K562 (cell line): ENCODE measurements around the gene SAMD8. TPM values are rescaled to one million over a fixed set of nuclear protein-coding genes. Genes with fewer than 3 reads are reported as not detected.

Experiments
- ATAC-seq: fragments of 200-7000 bp; cut with Tn5 transposase; 3 replicates; pipeline ENCODE4 v1.9.1; 2020; ENCODE audit warnings: moderate library complexity
- BruUV-seq: library from RNA; stranded (reverse); fragments of 400-500 nt; replicated peaks from 2 replicates; lab custom pipeline; 2021; lab: Mats Ljungman, UMichigan
- CTCF ChIA-PET: fragments of 300-600 bp; formaldehyde crosslinking; extraction: SDS; loops from one replicate; lab custom pipeline; 2021; ENCODE audit warnings: low intra/inter-chr PET ratio; lab: Yijun Ruan, JAX
- POLR2A ChIA-PET: fragments of 300-600, 350-650 bp; sonication (Branson Sonifier 250); formaldehyde crosslinking; extraction: SDS; loops from one replicate; lab custom pipeline; 2021; ENCODE audit warnings: antibody characterized with exemption, inconsistent platforms; lab: Yijun Ruan, JAX
- DNase-seq, 4 experiments: peaks; one replicate each; pipeline versions ENCODE4 v3.0.0 to v3.0.0-alpha.2; 2011 to 2018; ENCODE audit warnings: low spot score in 3 of 4, mixed read lengths in 3 of 4; ENCODE audit errors: extremely low read depth in 1 of 4
- FAIRE-seq: peaks from 2 replicates; lab custom pipeline; 2011; peaks lifted over from hg19 to GRCh38; lab: Jason Lieb, UNC
- H2AFZ ChIP-seq: 2 replicates; pipeline ENCODE4 v1.6.0; 2011; ENCODE audit warnings: low read depth, low read length, control low read depth, inconsistent platforms
- H3K27ac ChIP-seq: fragments of 200-600 bp; 3 replicates; pipeline ENCODE4 v1.8.0; 2011; ENCODE audit warnings: low read depth, mild to moderate bottlenecking, control low read depth, inconsistent platforms, low read length, moderate library complexity, mixed read lengths; ENCODE audit errors: extremely low read depth
- H3K27me3 ChIP-seq, 2 experiments: fragments of 300-600 bp in 1 of 2; 2 replicates in 1 of 2; 3 replicates in 1 of 2; pipeline versions ENCODE4 v1.6.0 to v1.8.0; 2011; ENCODE audit warnings: inconsistent platforms in 2 of 2, low read length in 2 of 2, mild to moderate bottlenecking in 1 of 2, mixed read lengths in 1 of 2, moderate library complexity in 1 of 2; ENCODE audit not compliant: control insufficient read depth in 2 of 2, insufficient read depth in 2 of 2
- H3K36me3 ChIP-seq: fragments of 300-600 bp; 3 replicates; pipeline ENCODE4 v1.8.0; 2011; ENCODE audit warnings: mild to moderate bottlenecking, low read length, inconsistent platforms; ENCODE audit not compliant: control insufficient read depth, insufficient read depth
- H3K4me1 ChIP-seq, 2 experiments: fragments of 200-600 bp in 1 of 2; replicated peaks in 1 of 2; 2 replicates in 1 of 2; 3 replicates in 1 of 2; pipeline versions ENCODE4 v1.5.1 to v1.8.0; 2011; ENCODE audit warnings: inconsistent platforms in 2 of 2, low read length in 2 of 2, mild to moderate bottlenecking in 1 of 2, mixed read lengths in 1 of 2, moderate library complexity in 1 of 2; ENCODE audit not compliant: control insufficient read depth in 2 of 2, insufficient read depth in 2 of 2
- H3K4me2 ChIP-seq: 2 replicates; pipeline ENCODE4 v1.6.1; 2011; ENCODE audit warnings: low read length, control low read depth, inconsistent platforms, mixed read lengths; ENCODE audit not compliant: insufficient read depth
- H3K4me3 ChIP-seq: fragments of 200-600 bp; sonication (generic), shearing (Covaris generic); 2 replicates; pipeline ENCODE4 v1.5.1; 2016; ENCODE audit warnings: control low read depth, inconsistent platforms
- H3K79me2 ChIP-seq: fragments of 200-600 bp; 3 replicates; pipeline ENCODE4 v1.8.0; 2011; ENCODE audit warnings: low read length, inconsistent platforms; ENCODE audit not compliant: control insufficient read depth, insufficient read depth
- H3K9ac ChIP-seq, 2 experiments: 2 replicates each; pipeline versions ENCODE4 v1.6.0 to v1.6.1; 2011; ENCODE audit warnings: low read depth in 2 of 2, low read length in 2 of 2, control low read depth in 1 of 2, inconsistent platforms in 1 of 2, mild to moderate bottlenecking in 1 of 2, mixed read lengths in 1 of 2; ENCODE audit not compliant: insufficient read depth in 1 of 2
- H3K9me1 ChIP-seq: one replicate; pipeline ENCODE4 v1.6.0; 2011; ENCODE audit warnings: inconsistent platforms, mild to moderate bottlenecking, low read length, moderate library complexity; ENCODE audit not compliant: control insufficient read depth, insufficient read depth
- H3K9me3 ChIP-seq: replicated peaks from 2 replicates; pipeline ENCODE4 v1.5.1; 2011; ENCODE audit warnings: low read depth, low read length, inconsistent platforms; ENCODE audit not compliant: control insufficient read depth, insufficient read depth
- H4K20me1 ChIP-seq: replicated peaks from 2 replicates; pipeline ENCODE4 v1.6.1; 2011; ENCODE audit warnings: low read length, inconsistent platforms, mixed read lengths; ENCODE audit not compliant: control insufficient read depth, insufficient read depth
- AFF1 ChIP-seq, 2 experiments: fragments of 450-650 bp; IDR thresholded peaks; 2 replicates each; pipeline ENCODE4 v1.6.1; 2018; ENCODE audit warnings: mild to moderate bottlenecking in 2 of 2, low read depth in 1 of 2; ENCODE audit not compliant: partially characterized antibody in 2 of 2
- BHLHE40 ChIP-seq: IDR thresholded peaks from 2 replicates; pipeline ENCODE4 v1.6.1; 2011; ENCODE audit warnings: low read length, improper control_type of control experiment
- C11orf30 ChIP-seq: fragments of 450-650 bp; IDR thresholded peaks from 2 replicates; pipeline ENCODE4 v1.6.1; 2016; ENCODE audit warnings: low read depth, mild to moderate bottlenecking
- CREBBP ChIP-seq: IDR thresholded peaks from one replicate; pipeline ENCODE4 v1.6.1; 2012; ENCODE audit warnings: low read depth, mild to moderate bottlenecking, control low read depth, inconsistent platforms, low read length
- HBP1 ChIP-seq: fragments of 450-650 bp; formaldehyde crosslinking; IDR thresholded peaks from 2 replicates; pipeline ENCODE4 v1.4.0; 2022; ENCODE audit warnings: missing genetic modification characterization
- HDGF ChIP-seq: fragments of 450-650 bp; IDR thresholded peaks from 2 replicates; pipeline ENCODE4 v1.6.1; 2016
- MAFG ChIP-seq: fragments of 450-650 bp; conservative IDR thresholded peaks from 2 replicates; pipeline ENCODE4 v1.6.1; 2016; ENCODE audit warnings: missing genetic modification characterization, missing compliant biosample characterization
- NFE2 ChIP-seq: IDR thresholded peaks from 2 replicates; pipeline ENCODE4 v1.6.1; 2014; ENCODE audit warnings: antibody characterized with exemption, low read depth
- NONO ChIP-seq, 2 experiments: fragments of 200-400 bp in 1 of 2; fragments of 450-650 bp in 1 of 2; formaldehyde crosslinking in 1 of 2; IDR thresholded peaks; 2 replicates each; pipeline ENCODE4 v1.6.1; 2017; ENCODE audit warnings: low read depth in 2 of 2, mild to moderate bottlenecking in 2 of 2, moderate library complexity in 2 of 2, low read length in 1 of 2
- SAP30 ChIP-seq: fragments of 200-600 bp; sonication (generic); IDR thresholded peaks from 2 replicates; pipeline ENCODE4 v1.6.1; 2012; ENCODE audit warnings: borderline replicate concordance, low read depth, mild to moderate bottlenecking, moderate library complexity, low read length, control low read depth, inconsistent platforms; ENCODE audit not compliant: insufficient read depth, poor library complexity, severe bottlenecking
- ZC3H8 ChIP-seq: fragments of 450-650 bp; IDR thresholded peaks from 2 replicates; pipeline ENCODE4 v1.6.1; 2017
- ZNF143 ChIP-seq: sonication (generic); formaldehyde crosslinking; IDR thresholded peaks from 2 replicates; pipeline ENCODE4 v1.9.0; 2022; ENCODE audit warnings: mild to moderate bottlenecking, missing genetic modification reagents
- ZNF23 ChIP-seq: fragments of 250-450 bp; sonication (Bioruptor Pico); IDR thresholded peaks from 2 replicates; pipeline ENCODE4 v1.4.0; 2020; ENCODE audit warnings: mild to moderate bottlenecking
- ZNF316 ChIP-seq: fragments of 450-650 bp; IDR thresholded peaks from 2 replicates; pipeline ENCODE4 v1.6.1; 2016
- ZNF384 ChIP-seq: IDR thresholded peaks from 2 replicates; pipeline ENCODE4 v1.6.1; 2012; ENCODE audit warnings: low read depth, low read length, improper control_type of control experiment
- ZNF395 ChIP-seq: fragments of 200-800 bp; sonication (Bioruptor generic); IDR thresholded peaks from 2 replicates; pipeline ENCODE4 v1.6.1; 2017; ENCODE audit warnings: missing genetic modification characterization, missing compliant biosample characterization
- WGBS: fragments of 100-300 bp; shearing (Covaris generic); methylation state at CpG from one replicate; pipeline ENCODE4 v1.1.6; 2016; ENCODE audit warnings: low coverage, mixed read lengths; ENCODE audit not compliant: insufficient coverage; ENCODE audit errors: missing lambda C conversion rate; 5-methylcytosine and 5-hydroxymethylcytosine counted together
- in situ Hi-C: fragments of 300-500 bp; cut with MboI; formaldehyde crosslinking; loops from 4 replicates; pipeline ENCODE4 v1.15.0; 2018; ENCODE audit warnings: inconsistent platforms, mixed read lengths
- intact Hi-C: fragments of 100-400 bp; cut with micrococcal nuclease; formaldehyde crosslinking; loops from 2 replicates; pipeline ENCODE4 v1.14.2; 2022
- polyA plus RNA-seq, 8 experiments: library from polyadenylated mRNA; depleted of rRNA in 4 of 8; stranded (reverse) in 5 of 8; unstranded in 3 of 8; fragments of >200 nt; fragmentation: Nextera tagmentation in 2 of 8; fragmentation: Illumina TruSeq in 1 of 8; extraction: Ambion mirVana in 2 of 8; extraction: Trizol in 1 of 8; gene quantifications; 2 replicates each; pipeline versions ENCODE4 v1.2.1 to v1.2.3, GENCODE V29; 2011 to 2014; ENCODE audit warnings: inconsistent platforms in 1 of 8, missing spikeins in 1 of 8
- total RNA-seq, 7 experiments: library from RNA; depleted of rRNA in 6 of 7; stranded (reverse); fragments of >200 nt in 6 of 7; fragmentation: Illumina TruSeq in 2 of 7; extraction: Trizol in 2 of 7; gene quantifications; 2 replicates each; pipeline versions ENCODE4 v1.2.1 to v1.2.3, GENCODE V29; 2011 to 2021; ENCODE audit warnings: low replicate concordance in 1 of 7

Gene SAMD8
- total and polyA plus RNA-seq, 9 of the 15 experiments (the other 6 are each of a cell fraction or from before 2014, with no cell fraction given), result 2.7 to 16.1 (median 6.2) TPM

GRCh38 chr10:75126277-75126676 is 14.8 kb downstream of the SAMD8 start:
- Histone ChIP-seq H3K4me1 (no peaks in the 10 kb centered on the region; a peak in 4 of 5 replicates), H3K9ac (no peak overlapping the region), H3K9me1 (peaks cover 3% of the 10 kb centered on the region), H3K9me3 (no peaks in the 10 kb centered on the region), H3K36me3 (peaks cover 6% of the 10 kb centered on the region; the same call in 2 of the 3 replicates), H4K20me1 (0 out of 2 replicates have a peak, but pooled peaks cover 3% of the 10 kb centered on the region), H3K27me3 (no peaks in the 10 kb centered on the region), H2AFZ (no peak overlapping the region), H3K79me2 (peaks cover 4% of the 10 kb centered on the region; the same call in 1 of the 3 replicates), H3K27ac (no peak overlapping the region), H3K4me3 (no peak overlapping the region), H3K4me2 (no peak overlapping the region)
- intact Hi-C loops, result no loop called here
- WGBS, result 67% methylated on average over 2 of the region's 2 CpGs
- DNase-seq (no peak), ATAC-seq (no peak), FAIRE-seq (no peak)
- BruUV-seq, result no TSS peak
- in situ Hi-C loops, result no loop called here
- ChIA-PET CTCF (no interaction called here), POLR2A (interaction anchor here (1.0 to 1.1 kb wide), 2 partner anchors 9 to 10 kb away, joined by 3 to 6 read pairs; no protein-coding TSS in a partner anchor)
- TF ChIP-seq AFF1 (IDR thresholded peaks at IDR 0.05; ENCODE audit: low read depth in 1 of 2, partially characterized antibody in 2 of 2) (no peak), ZNF395 (CRISPR knock-in tag) (no peak), HDGF (no peak), C11orf30 (peak; percentile 20; the same call in 1 of the 2 replicates), NONO (IDR thresholded peaks at IDR 0.05; ENCODE audit: low read depth in 2 of 2, low read length in 1 of 2) (no peak), ZNF384 (peak; percentile 52; the same call in 1 of the 2 replicates), ZNF316 (peak; percentile 42; the same call in 1 of the 2 replicates), CREBBP (no peak), BHLHE40 (no peak), HBP1 (CRISPR knock-in tag) (no peak), MAFG (tag) (peak; percentile 56), NFE2 (peak; percentile 44; the same call in 1 of the 2 replicates), SAP30 (no peak), ZNF23 (CRISPR knock-in tag) (no peak), ZNF143 (CRISPR knock-in tag) (no peak), ZC3H8 (no peak)
